Measurements from ENCODE around the gene DHX16.

- TF ChIP-seq EZH2 (IDR thresholded peaks at IDR 0.05; ENCODE audit: insufficient read depth, poor library complexity, severe bottlenecking) (no peak), EZH2phosphoT487 (IDR thresholded peaks at IDR 0.05; ENCODE audit: insufficient read depth, low read depth) (no peak)
These were observed 36.5 kb upstream of the DHX16 start for GRCh38 chr6:30709101-30709868.
